ENCODE results near the gene GNPTAB.

GNPTAB gene

DNA sequence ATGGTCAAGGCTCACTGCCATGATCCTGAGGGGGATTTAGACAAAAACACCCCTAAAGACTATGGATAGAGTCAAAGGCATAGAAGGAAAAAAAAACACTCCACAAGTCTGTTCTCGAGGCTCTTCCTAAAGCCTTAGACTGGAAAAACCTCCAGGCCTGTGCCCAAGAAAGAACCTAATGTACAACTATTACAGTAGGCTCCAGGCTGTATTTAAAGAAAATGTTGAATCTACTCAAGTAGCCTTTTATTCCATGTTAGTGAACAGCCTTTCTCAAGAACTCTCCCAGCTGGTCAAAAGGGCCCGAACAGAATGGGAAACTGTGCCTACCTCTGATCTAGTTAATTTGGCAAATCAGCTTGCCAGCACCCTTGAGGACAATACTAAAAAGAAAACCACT lies 28.3 kb downstream of the GNPTAB start:
- no peak for DNase-seq

DNA sequence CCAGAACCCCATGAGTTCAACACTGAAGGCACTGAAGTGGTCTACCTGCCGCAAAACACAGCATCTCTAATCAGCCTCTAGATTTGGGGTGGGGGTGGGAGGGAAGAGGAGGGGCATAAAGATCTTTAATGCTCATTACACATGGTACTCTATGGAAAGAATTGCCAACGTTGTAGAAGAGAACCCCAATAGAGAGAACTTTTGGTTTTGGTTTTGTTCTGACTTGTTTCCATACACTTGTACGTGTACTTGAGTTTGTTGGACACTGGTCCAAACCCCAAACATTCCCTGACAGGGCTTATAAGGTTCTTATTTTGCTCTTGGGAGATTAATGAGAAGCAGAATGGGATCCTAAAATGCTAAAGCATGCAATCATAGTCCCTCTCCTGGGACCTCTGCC lies 31.0 kb downstream of the GNPTAB start:
- no peak for DNase-seq

DNA sequence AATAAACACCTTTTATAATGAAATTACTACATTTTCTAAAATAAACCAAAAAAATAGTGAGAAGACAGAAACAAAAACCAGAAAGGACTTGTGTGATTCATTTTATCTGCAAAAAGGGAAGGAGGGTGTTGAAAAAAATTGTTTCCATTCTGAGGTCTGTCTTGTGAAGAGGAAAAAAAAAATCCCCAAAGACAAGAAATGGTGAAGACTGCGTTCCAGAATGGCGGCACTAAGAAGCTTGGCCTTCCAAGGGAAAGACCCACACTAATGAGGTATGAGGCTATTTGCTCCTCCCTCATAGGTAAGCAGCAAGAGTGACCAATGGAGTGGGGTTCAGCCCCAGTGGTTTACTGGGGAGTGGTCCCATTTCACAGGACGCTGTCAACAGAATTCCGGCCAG lies 35.0 kb downstream of the GNPTAB start:
- DNase-seq = no peak

DNA sequence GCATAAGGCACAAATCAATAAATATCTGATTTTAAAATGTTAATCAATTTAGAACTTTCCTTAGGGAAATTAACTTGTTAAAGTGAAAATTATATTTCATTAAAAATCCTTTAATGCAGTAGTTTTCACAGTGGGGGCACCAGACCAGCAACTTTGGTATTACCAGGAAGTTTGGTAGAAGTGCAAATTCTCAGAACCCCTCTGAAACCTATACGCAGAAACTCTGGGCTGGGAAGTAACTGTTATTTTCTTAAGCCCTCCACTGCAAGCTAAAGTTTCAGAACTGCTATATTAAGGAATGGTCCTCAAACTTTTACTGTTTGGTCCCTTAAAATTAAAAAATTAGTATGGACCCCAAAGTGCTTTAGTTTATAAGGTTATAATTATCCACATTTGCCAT lies 35.7 kb downstream of the GNPTAB start:
- no peak for DNase-seq

DNA sequence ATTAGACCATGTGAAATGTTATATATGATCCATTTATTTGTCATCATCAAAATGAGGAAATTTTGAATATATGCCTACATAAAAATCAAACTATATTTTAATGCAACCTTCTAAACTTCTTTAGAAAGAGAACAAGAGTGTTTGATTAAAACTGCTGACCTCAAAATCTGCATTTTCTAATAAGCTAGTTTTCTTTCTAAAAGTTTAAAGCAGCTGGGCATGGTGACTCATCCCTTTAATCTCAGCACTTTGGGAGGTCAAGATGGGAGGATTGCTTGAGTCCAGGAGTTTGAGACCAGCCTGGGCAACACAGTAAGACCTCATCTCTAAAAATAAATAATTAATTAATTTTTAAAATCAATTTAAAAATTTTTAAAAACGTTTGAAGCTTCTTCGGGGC lies 36.2 kb downstream of the GNPTAB start:
- DNase-seq = no peak

DNA sequence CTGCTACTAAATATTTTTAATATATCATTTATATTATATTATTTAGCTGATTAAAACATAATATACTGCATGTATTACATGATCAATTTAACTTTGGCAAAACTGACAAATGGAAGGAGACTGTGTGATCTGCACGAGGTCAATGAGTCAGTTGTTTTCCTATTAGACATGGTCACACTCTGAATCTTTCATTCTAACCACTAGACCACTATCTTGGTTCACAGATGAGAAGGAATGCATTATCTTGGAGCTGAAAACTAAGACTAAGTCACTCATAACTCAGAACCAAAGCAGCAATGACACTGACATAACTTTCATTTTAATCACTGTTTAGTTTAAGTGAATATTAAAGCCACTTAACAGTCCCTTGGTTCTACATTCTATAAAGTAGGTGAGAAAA lies 37.4 kb downstream of the GNPTAB start:
- DNase-seq = no peak

DNA sequence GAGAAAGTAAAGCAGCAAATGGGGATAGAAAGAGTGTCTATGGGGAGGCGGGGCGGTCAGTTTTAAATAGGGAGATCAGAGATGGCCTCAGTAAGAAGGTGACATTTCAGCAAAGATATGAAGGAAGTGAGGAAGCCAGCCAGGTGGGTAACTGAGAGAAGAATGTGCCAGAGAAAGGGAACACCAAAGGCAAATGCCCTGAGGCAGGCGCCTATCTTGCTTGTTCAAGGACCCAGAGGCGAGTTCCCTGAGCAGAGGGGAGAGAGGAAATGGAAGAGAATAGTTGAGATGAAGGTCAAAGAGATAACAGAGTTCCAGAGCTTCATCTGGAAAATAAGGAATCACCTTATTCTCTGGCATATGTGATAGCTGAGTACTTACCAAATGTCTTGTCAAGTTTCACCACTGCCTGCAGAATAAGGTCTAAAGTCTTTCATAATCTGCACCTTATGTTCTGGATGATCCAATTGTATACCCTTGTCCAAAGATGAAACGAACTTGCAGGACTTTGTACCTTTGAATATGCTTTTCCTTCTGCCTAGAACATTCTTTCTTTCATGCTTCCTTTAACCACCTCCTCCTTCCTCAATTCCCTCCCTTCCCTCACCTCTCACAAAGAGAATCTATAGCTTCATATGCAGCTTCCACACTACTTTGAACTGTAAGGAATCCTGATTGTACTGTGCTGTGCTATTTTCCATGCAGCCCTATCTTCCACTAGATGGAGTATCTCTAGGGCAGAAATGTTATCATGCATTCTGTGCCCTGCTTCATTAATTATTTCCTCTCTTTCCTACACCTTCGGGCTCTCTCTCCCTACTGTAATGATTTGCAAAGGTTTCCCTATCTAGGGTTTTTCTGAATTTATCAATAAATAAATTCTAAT lies 38.5 kb downstream of the GNPTAB start:
- DNase-seq = peak in 1 of 2 donors; percentile 11

DNA sequence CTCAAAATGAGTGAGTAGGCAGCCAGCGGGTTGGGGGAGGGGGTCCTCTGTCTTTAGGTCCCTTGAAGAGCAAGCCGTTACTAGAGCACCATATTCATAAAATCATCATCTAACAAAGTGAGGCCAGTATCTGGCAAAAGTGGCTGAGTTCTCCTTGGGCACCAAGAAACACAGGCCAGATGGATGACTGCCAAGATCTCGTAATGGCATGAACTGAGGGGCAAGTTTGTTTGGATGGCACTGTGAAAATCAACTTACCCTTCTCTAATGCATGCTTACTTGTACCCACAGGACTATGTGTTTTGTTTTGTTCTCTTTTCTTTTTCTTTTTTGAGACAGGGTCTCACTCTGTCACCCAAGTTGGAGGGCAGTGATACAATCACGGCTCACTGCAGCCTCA lies 41.6 kb downstream of the GNPTAB start:
- DNase-seq = no peak

DNA sequence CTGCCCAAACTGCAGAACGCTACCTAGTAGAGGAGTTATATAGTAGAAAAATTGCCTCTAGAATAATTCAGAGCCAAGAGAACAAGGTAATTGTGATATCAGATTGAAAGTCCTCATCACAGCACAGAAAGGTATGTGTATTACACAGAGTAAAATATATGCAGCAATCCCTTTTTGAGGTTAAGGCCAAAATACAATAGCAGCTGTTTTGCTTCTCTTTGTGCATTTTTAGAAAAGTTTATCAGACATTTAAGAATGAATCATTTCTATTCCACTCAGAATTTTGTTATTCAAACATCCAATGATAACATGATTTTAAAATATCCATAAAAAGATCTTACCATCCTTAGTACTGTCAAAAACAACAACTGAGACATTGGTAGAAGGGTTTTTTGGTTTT lies 45.1 kb downstream of the GNPTAB start:
- no peak for DNase-seq

DNA sequence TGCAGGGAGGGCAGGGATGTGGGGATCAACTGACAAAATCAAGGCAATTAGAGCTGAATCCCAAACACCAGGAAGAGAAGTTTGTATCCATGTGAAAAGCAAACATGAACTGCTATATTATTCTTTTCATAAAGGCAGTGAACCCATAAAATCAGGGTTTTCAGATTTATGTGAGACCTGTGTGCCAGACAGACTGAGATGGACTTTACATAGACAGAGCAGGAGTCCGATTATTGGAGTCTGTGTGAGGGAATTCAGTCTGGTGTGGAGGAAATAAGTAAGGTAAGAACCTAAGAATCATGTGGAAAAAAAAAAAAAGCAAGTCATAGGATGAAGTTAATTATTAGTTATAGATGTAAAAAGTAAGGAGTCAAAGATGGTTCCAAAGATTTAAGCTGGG lies 46.4 kb downstream of the GNPTAB start:
- no peak for DNase-seq

DNA sequence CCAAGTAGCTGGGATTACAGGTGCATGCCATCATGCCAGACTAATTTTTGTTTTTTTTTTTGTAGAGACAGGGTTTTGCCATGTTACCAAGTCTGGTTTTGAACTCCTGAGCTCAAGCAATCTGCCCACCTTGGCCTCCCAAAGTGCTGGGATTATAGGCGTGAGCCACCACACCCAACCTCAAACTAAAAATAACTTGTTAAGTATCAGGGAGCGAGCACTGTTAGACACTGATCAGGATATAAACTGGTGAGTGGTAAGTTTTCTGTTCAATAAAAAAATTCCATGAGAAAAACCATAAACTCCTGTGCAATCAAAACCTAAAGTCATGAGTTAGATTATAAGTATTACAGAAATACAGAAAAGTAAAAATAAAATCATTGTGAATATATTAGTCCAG lies 46.9 kb downstream of the GNPTAB start:
- no peak for DNase-seq

DNA sequence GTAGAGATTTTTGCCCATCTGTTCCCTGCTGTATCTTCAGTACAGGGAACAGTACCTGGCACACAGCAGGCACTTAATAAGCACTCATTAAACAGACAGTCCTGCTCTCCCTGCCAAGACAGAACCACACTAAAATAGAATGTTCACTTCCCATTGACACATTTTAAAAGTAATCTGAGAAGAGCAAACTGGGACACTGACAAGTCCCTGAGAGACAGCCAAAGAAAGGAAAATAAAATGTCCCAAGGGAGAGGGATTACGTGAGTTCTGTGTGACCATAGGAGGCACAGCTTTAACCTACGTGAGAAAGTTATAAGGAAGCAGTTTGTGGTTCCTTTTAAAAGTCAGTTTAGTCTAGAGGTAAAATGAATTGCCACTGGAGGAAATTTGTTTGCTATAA lies 47.6 kb downstream of the GNPTAB start:
- DNase-seq = no peak

DNA sequence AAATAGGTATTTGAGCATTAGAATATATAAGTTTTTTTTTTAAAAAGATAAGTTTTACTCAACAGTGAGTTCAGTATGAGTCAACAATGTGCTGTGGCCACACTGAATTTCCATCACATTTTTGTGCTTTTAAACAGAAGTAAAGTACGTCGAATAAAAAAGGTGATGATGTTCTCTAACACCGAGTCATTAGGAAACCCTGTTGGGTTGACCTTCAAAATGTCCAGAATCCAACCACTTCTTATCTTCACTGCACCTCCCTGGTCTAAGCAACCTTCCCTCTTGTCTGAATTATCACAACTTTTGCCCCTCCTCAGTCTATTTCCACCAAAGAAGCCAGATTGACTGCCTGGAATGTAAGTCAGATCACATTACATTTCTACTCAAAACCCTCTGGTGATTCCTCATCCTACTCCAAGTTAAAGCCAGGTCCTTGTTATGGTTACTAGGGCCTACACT lies 48.5 kb downstream of the GNPTAB start:
- DNase-seq = no peak

DNA sequence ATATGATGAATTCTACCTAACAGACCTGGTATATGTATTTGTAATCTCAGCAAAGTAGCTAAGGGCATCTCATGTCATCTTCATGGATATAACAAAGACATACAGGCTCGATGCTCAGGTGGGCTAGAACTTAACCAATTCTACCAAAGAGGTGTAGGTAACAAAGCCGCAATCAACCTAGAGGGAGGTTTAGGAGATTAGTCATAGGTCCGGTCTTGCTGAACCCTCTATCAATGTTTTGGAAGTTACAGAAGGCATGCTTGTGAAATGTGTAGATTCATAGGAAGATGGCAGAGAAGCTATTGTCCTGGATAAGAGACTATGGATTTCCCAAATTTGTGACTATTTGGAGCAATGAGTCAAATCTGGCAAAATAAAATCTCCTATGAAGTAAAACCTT lies 48.9 kb downstream of the GNPTAB start:
- DNase-seq = no peak

DNA sequence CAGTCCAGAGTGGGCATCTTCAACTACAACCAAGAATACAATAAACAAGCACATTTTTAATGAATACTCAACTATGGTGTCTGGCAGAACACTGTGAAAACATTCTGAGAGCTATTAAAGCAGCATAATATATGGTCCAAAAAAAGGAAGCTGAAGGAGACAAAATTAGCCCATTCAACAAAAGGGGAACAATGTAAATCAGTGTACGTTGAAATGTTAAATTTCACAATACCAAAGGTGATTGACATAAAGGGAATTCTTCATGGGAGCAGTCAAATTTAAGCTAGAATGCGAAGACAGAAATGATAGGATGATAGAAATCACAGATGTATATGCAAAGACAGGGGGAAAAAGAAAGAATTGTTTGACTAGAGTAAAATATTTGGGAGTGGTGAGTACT lies 50.2 kb downstream of the GNPTAB start:
- no peak for DNase-seq

DNA sequence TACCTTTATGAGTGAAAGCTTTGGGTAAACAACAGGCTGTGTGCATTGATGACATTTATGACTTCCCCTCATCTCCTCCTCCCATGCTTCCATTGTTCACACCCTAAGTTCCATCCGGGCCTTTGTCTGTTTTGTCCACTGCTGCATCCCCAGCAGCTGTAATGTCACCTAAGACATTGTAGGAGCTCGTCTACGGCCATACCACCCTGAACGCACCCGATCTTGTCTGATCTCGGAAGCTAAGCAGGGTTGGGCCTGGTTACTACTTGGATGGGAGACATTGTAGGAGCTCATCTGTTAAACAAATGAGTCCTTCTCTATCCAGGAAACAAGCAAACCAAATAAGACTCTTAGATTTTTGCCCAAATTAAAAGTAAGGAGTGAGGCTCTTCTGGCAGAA lies 51.1 kb downstream of the GNPTAB start:
- no peak for DNase-seq

DNA sequence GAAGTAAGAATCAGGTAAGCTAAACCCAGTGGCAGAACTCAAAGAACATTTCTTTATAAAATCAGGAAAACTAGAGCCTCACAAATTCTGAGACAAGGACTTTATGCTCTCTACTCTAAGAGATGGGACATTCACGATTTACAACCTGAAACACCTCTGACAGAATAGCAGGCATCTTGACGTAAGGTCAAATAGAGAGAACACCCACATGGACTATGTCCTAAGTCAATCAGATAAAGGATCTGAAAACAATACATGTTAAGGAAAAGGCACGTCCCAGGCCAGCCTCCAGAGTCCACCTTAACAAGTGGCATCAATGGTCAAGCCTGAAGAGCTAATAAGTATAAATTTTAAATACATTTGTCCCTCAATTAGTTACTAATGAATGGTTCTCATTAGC lies 51.6 kb downstream of the GNPTAB start:
- no peak for DNase-seq

DNA sequence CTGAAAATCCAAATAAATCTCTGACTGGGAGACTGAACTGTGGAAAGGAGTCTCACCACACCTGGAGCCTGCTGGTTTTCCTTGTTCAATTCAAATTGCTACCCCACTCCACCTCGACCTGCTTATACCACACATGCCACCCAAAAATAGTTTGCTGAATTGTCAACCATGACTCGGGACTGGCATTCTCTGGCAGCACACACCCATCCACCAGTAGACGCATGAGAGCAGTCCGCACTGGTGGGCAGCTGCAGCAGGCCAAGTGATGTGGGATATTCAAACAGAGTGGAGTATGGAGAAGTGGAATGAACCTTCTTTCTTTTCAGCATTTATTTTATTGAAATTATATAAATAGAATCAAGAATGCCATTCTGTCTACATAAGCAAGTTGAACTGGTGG lies 52.8 kb downstream of the GNPTAB start:
- no peak for DNase-seq

DNA sequence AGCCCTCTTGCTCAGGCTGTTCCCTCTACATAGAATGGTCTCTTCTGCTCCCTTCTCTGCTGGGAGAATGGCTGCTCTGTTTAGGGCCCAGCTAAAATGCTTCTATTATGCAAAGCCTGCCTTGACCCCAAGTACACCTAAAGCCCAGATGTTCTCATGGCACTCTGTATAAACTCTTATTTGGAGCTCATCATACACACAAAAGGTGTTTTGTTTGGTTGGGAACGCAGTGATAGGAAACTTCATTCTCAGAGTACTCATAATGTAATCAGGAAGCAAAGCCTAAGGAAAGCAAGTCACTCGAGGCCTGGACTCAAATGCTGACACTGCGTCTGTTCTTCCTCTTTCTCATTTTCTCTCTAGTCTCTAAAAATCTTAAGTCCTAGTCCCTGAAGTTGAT lies 53.3 kb downstream of the GNPTAB start:
- no peak for DNase-seq

DNA sequence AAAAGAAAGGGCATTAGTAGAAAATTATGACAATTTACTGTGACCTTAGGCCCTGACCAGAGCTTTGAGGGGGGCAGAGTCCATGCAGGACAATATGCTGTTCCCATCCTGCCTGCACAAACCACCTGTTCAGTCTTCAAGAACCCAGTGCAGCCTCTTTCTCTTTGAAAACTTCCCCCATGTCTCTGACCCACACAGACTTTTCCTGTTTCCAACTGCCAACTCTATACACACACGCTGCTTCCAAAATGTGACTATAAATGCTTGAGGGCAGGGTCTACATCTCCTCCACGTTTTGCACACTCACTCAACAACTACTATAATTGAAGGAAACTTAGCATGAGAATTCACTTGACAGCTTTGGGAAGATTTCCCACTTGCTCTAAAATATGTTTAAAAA lies 54.9 kb downstream of the GNPTAB start:
- no peak for DNase-seq

DNA sequence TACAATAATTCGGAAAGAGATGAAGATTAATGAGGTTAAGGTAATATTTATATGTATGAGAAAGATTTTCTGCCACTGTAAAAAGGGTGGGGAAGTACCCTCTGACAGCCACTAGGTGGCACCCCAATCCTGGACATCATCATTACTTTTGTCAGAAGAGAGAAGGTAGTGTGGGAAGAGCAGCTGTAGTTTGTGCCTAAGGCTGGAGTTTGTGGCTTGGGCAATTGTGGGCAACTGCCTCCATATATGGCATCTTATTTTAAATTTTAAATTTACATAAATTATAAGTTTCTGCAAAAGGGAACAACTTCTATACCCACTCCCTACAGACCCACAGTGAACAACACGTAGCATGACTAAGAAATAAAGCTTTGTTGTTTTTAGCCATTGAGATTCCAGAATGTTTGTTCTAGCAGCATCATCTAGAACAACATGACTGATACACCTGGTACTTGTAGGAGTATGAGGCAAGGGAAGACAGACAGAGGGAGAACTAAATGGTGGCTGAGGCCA lies 57.1 kb downstream of the GNPTAB start:
- DNase-seq = peak; percentile 71 to 78

DNA sequence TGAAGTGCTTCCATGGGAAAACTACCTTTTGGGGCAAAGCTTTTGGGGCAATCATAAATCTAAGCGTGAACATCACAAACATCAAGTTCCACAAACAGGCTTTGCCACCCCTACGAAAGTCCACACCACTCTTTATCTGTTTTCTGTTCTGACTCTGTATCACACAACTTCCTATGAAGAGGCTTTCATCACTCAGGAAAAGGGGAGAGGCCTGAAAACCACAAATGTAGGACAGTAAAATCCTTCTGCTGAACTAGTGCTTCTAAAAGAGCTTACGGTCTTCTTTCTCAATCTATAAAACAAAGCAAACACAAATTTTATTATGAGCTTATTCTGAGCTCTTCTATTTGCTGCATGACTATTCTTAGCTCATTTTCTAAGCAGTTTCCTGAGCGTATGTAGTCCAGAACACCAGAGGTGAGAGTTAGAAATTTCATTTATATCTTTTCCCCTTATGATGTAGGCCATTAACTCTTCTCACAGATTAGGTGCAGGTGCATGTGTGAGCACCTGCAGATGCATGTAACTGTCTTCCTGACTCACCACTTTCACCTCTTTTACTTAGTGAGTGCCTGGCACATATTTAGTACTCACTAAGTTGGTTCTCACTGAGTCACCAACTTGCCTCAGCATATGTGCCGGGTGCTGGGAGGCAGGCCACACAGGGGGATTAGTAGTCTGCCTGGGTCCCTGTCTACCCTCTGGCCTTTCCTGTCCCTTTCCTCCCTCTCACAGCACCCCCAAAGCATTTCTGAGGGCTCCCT lies 58.6 kb downstream of the GNPTAB start:
- no peak for DNase-seq

DNA sequence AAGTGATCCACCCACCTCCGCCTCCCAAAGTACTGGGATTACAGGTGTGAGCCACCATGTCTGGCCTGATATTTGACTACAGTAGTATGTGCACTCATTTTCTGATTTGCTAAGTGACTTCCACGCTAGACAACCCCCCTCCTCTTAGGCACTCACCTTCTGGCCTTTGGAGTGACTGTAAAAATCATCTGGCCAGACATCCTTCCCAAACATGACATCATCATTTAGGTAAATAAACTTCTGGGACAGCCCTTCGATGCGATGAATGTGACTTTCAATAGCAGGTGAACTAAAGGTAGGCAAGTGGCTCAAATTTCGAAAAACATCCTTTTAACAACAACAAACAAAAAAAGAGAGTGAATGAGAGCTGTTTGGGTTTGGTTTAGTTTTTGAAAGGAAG lies 60.9 kb downstream of the GNPTAB start:
- DNase-seq = no peak

DNA sequence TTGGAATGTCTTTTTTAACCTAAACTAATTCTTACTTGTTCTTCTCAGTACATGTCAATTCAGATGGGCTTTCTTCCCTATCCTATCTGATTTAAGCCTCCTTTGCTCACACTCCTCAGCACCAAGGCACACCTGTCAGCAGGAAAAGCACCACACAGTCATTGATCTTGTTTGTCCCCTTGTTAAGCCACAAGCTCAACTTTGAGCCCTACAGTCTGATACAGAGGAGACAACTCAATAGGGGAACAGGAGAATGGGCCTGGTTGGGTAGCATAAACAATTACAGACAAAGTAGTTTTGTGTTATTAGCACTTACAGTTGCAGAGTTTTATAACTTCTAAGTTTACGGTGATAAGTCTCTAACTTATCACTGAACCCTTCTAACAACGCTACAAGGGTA lies 62.0 kb downstream of the GNPTAB start:
- no peak for DNase-seq
